HG03066 (cell line): ENCODE data around the gene TANGO6.

Experiments used
- ATAC-seq: cut with Tn5 transposase; IDR thresholded peaks from one replicate; pipeline ENCODE4 v1.9.1; 2021; ENCODE audit warnings: low read depth; ENCODE audit not compliant: unreplicated experiment

TANGO6 gene

GRCh38 chr16:69131839-69132423, 288.6 kb downstream of the TANGO6 start:
- peak; percentile 55 for ATAC-seq

GRCh38 chr16:69132424-69133252, 289.3 kb downstream of the TANGO6 start, which contains the start of the genes CHTF8 and UTP4:
Gene CHTF8, minus strand, starts transcription at chr16:69132588. Its CDS starts 11,130 bp downstream, at chr16:69121458.
Gene UTP4, plus strand, starts transcription at chr16:69132649. Its CDS starts 811 bp downstream, at chr16:69133460.
- ATAC-seq = peak; percentile 75

GRCh38 chr16:69133373-69133954, 290.1 kb downstream of the TANGO6 start:
- ATAC-seq = no peak
